Measurements from ENCODE around the gene XRN2.

Gene XRN2

GRCh38 chr20:21288587-21289370, 14.4 kb upstream of the XRN2 start:
- Mint-ChIP-seq H3K9me3 (peaks cover 3% of the 10 kb centered on the region), H3K27me3 (ENCODE audit: low read depth) (peaks cover 11% of the 10 kb centered on the region), H3K4me3 (no peak overlapping the region), H3K36me3 (ENCODE audit: low read depth) (no peaks in the 10 kb centered on the region), H3K4me1 (no peaks in the 10 kb centered on the region), H3K27ac (no peak overlapping the region)
- TF ChIP-seq CTCF (IDR thresholded peaks at IDR 0.05; ENCODE audit: unreplicated experiment in 3 of 3), result no peak

- H3K4me3 Mint-ChIP-seq, result no peak overlapping the region
- no peak overlapping the region for H3K27ac Mint-ChIP-seq
- H3K36me3 Mint-ChIP-seq (ENCODE audit: low read depth), result no peaks in the 10 kb centered on the region
- peaks cover 7% of the 10 kb centered on the region for H3K27me3 Mint-ChIP-seq (ENCODE audit: low read depth)
- no peak for TF ChIP-seq CTCF (IDR thresholded peaks at IDR 0.05; ENCODE audit: unreplicated experiment in 3 of 3)
- no peaks in the 10 kb centered on the region for H3K4me1 Mint-ChIP-seq
- no peaks in the 10 kb centered on the region for H3K9me3 Mint-ChIP-seq
These were observed 13.5 kb upstream of the XRN2 start for GRCh38 chr20:21289651-21290050.

- no peaks in the 10 kb centered on the region for H3K4me1 Mint-ChIP-seq
- H3K27me3 Mint-ChIP-seq (ENCODE audit: low read depth), result peaks cover 7% of the 10 kb centered on the region
- no peak overlapping the region for H3K4me3 Mint-ChIP-seq
- no peaks in the 10 kb centered on the region for H3K36me3 Mint-ChIP-seq (ENCODE audit: low read depth)
- H3K9me3 Mint-ChIP-seq, result no peaks in the 10 kb centered on the region
- no peak for TF ChIP-seq CTCF (IDR thresholded peaks at IDR 0.05; ENCODE audit: unreplicated experiment in 3 of 3)
- no peak overlapping the region for H3K27ac Mint-ChIP-seq
These were observed 12.1 kb upstream of the XRN2 start for GRCh38 chr20:21291026-21291425.

- Mint-ChIP-seq H3K27ac (no peak overlapping the region), H3K36me3 (ENCODE audit: low read depth) (no peaks in the 10 kb centered on the region), H3K9me3 (no peaks in the 10 kb centered on the region), H3K27me3 (ENCODE audit: low read depth) (no peaks in the 10 kb centered on the region), H3K4me3 (no peak overlapping the region), H3K4me1 (no peaks in the 10 kb centered on the region)
- TF ChIP-seq CTCF (IDR thresholded peaks at IDR 0.05; ENCODE audit: unreplicated experiment in 3 of 3), result no peak
These were observed 8.4 kb upstream of the XRN2 start for GRCh38 chr20:21294755-21295154.

GRCh38 chr20:21301940-21302663, 1.0 kb upstream of the XRN2 start:
- H3K9me3 Mint-ChIP-seq, result no peaks in the 10 kb centered on the region
- peak overlapping the region; percentile 90 to 99 (median 98) for H3K27ac Mint-ChIP-seq
- no peaks in the 10 kb centered on the region for H3K27me3 Mint-ChIP-seq (ENCODE audit: low read depth)
- peaks cover 17% of the 10 kb centered on the region for H3K4me1 Mint-ChIP-seq
- no peak for TF ChIP-seq CTCF (IDR thresholded peaks at IDR 0.05; ENCODE audit: unreplicated experiment in 3 of 3)
- peak overlapping the region; percentile 86 to 94 (median 93) for H3K4me3 Mint-ChIP-seq
- peaks cover 6% of the 10 kb centered on the region for H3K36me3 Mint-ChIP-seq (ENCODE audit: low read depth)

All from nephron (organoid).